ENCODE results near the gene CEP70. TPM values are rescaled to one million over a fixed set of nuclear protein-coding genes. Genes with fewer than 3 reads are reported as not detected.
"Not testable (repeated sequence)": the region's sequence is repeated elsewhere in the genome, so short reads cannot be mapped to it uniquely, and the experiment has no call there.

CEP70 gene
- total RNA-seq, 4 donors from 2014 or later, result 19.7 to 24.6 (median 21.5) TPM

DNA sequence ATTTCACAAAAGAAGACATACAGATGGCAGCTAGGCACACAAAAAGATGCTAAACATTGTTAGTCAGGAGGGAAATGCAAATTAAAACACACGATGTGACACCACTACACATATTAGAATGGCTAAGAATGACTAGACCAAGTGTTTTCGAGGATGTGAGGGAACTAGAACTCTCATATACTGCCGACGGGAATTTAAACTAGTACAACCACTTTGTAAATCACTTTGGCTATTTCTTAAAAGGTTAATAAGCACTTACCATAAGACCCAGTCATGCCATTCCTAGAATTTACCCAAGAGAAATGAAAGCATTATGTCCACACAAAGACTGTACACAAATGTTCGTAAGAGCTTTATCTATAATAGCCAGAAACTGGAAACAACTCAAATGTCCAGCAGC, 5.6 kb downstream of the CEP70 start:
- Histone ChIP-seq H3K36me3 (peaks cover 0 to 20% (median 0%) of the 10 kb centered on the region in 3 donors), H3K27ac (no peak overlapping the region)
- 88% methylated on average over 5 of the region's 5 CpGs for WGBS, 2 donors

DNA sequence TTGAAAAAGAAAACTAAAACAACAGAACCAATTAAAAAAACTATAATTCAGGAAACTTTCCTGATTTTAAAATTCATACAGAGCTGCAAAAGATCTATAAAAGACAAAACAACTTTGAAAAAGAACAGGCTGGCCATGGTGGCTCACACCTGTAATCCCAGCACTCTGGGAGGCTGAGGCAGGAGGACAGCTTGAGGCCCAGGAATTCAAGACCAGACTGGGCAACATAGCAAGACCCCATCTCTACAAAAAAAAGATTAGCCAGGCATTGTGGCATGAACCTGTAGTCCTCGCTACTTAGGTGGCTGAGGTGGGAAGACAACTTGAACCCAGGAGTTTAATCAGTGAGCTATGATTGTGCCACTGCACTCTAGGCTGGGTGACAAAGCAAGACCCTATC, 6.7 kb downstream of the CEP70 start:
- H3K4me1 ChIP-seq, result peaks cover 0 to 2% (median 0%) of the 10 kb centered on the region in 4 donors
- no peak for DNase-seq (ENCODE audit: low spot score in 2 of 2)
- no peaks in the 10 kb centered on the region for H3K27me3 ChIP-seq
- H3K27ac ChIP-seq, result no peak overlapping the region
- WGBS, 2 donors, result 96 to 100% methylated on average over 1 of the region's 1 CpG
- H3K36me3 ChIP-seq, result peaks cover 0 to 20% (median 0%) of the 10 kb centered on the region in 3 donors
- no peak for TF ChIP-seq EP300 (IDR thresholded peaks at IDR 0.05)
- TF ChIP-seq, protein P1, sequence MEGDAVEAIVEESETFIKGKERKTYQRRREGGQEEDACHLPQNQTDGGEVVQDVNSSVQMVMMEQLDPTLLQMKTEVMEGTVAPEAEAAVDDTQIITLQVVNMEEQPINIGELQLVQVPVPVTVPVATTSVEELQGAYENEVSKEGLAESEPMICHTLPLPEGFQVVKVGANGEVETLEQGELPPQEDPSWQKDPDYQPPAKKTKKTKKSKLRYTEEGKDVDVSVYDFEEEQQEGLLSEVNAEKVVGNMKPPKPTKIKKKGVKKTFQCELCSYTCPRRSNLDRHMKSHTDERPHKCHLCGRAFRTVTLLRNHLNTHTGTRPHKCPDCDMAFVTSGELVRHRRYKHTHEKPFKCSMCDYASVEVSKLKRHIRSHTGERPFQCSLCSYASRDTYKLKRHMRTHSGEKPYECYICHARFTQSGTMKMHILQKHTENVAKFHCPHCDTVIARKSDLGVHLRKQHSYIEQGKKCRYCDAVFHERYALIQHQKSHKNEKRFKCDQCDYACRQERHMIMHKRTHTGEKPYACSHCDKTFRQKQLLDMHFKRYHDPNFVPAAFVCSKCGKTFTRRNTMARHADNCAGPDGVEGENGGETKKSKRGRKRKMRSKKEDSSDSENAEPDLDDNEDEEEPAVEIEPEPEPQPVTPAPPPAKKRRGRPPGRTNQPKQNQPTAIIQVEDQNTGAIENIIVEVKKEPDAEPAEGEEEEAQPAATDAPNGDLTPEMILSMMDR (IDR thresholded peaks at IDR 0.05), result no peak
- TF ChIP-seq POLR2A (IDR thresholded peaks at IDR 0.05), result no peak
- H3K9me3 ChIP-seq, result no peaks in the 10 kb centered on the region
- H3K4me3 ChIP-seq, result no peak overlapping the region

More for the DNA sequence above, 5.6 kb downstream of the CEP70 start:
- Histone ChIP-seq H3K4me1 (peaks cover 0 to 12% (median 7%) of the 10 kb centered on the region in 4 donors), H3K27me3 (no peaks in the 10 kb centered on the region), H3K4me3 (no peak overlapping the region), H3K9me3 (no peaks in the 10 kb centered on the region)
- no peak for DNase-seq (ENCODE audit: low spot score in 2 of 2)
- TF ChIP-seq EP300 (IDR thresholded peaks at IDR 0.05) (no peak), POLR2A (IDR thresholded peaks at IDR 0.05) (no peak)
- TF ChIP-seq, protein P1 (IDR thresholded peaks at IDR 0.05), result no peak

DNA sequence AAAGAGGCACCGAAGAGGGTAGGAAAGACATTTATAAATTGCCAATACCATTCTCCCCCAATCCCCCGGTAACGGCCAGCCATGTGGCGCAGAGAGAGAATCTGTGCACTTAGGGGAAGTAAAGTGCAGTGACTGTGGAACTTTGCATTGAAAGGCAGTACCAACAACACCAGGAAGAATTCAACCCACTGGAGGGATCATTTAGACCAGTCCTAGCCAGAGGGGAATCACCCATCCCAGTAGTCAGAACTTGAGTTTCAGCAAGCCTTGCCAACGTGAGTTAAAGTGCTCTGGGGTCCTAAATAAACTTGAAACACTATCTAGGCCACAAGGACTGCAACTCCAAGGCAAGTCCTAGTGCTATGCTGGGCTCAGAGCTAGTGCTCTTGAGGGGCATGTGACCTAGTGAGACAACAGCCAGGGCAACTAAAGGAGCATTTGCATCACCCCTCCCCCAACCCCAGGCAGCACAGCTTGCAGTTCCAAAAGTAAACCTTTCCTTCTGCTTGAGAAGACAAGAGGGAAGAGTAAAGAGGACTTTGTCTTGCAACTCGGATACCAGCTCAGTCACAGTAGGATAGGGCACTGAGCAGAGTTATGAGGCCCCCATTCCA, 15.0 kb downstream of the CEP70 start:
- WGBS, 2 donors, result 87% methylated on average over 6 of the region's 6 CpGs
- Histone ChIP-seq H3K36me3 (peaks cover 0 to 8% (median 6%) of the 10 kb centered on the region in 3 donors), H3K9me3 (peaks cover 0 to 21% (median 0%) of the 10 kb centered on the region in 4 donors), H3K27ac (no peak overlapping the region), H3K4me1 (no peaks in the 10 kb centered on the region), H3K27me3 (no peaks in the 10 kb centered on the region), H3K4me3 (no peak overlapping the region)
- DNase-seq (ENCODE audit: low spot score in 2 of 2), result no peak
- TF ChIP-seq POLR2A (IDR thresholded peaks at IDR 0.05), result no peak
- TF ChIP-seq EP300 (IDR thresholded peaks at IDR 0.05), result no peak
- TF ChIP-seq, protein P1 (IDR thresholded peaks at IDR 0.05), result no peak

DNA sequence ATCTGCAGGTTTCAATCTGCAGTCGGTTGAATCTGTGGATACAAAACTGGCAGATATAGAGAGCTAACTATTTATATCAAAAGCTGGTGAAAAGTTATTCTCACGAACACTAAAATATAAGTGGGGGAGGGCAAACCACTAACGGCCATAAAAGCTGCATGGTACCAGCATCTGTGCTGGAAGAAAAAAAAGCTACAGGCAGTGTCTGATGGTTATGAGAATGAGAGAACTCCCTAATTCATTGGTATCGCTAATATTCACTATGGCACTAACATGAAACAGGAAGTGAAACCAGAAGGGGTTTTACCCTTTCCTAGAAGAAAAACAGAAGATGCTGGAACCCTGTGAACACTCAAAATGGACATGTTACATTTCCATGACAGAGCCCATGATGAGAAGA, 15.9 kb downstream of the CEP70 start:
- H3K27me3 ChIP-seq, result no peaks in the 10 kb centered on the region
- no peak for DNase-seq (ENCODE audit: low spot score in 2 of 2)
- H3K9me3 ChIP-seq, result peaks cover 0 to 30% (median 2%) of the 10 kb centered on the region in 4 donors
- 77 to 79% methylated on average over 4 of the region's 4 CpGs for WGBS, 2 donors
- H3K4me3 ChIP-seq, result no peak overlapping the region
- no peaks in the 10 kb centered on the region for H3K4me1 ChIP-seq
- H3K36me3 ChIP-seq, result peaks cover 0 to 18% (median 6%) of the 10 kb centered on the region in 3 donors
- H3K27ac ChIP-seq, result no peak overlapping the region
- TF ChIP-seq EP300 (IDR thresholded peaks at IDR 0.05), result no peak
- TF ChIP-seq, protein P1 (IDR thresholded peaks at IDR 0.05), result no peak
- no peak for TF ChIP-seq POLR2A (IDR thresholded peaks at IDR 0.05)

DNA sequence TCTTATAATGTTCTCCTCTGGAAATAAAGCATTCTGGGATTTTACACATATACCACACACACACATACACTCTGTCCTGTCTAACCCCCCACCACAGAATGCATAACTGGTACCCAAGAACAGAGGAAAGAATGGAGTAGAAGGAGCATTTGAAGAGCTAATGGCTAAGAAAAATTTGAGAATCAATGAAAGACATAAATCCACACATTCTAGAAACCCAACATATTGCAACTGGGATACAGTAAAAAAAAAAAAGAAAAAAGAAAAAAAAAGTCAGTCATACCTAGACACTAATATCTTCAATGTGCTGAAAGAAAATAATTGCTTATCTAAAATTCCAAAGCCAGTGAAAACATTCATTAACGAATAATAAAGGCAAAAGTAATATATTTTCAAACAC, 20.9 kb downstream of the CEP70 start:
- H3K27me3 ChIP-seq, result no peaks in the 10 kb centered on the region
- no peaks in the 10 kb centered on the region for H3K4me1 ChIP-seq
- no peak for DNase-seq (ENCODE audit: low spot score in 2 of 2)
- TF ChIP-seq EP300 (IDR thresholded peaks at IDR 0.05) (no peak), POLR2A (IDR thresholded peaks at IDR 0.05) (no peak)
- TF ChIP-seq, protein P1 (IDR thresholded peaks at IDR 0.05), result no peak
- H3K4me3 ChIP-seq, result no peak overlapping the region
- H3K9me3 ChIP-seq, result peaks cover 0 to 38% (median 2%) of the 10 kb centered on the region in 4 donors
- peaks cover 0 to 50% (median 6%) of the 10 kb centered on the region in 3 donors for H3K36me3 ChIP-seq
- no peak overlapping the region for H3K27ac ChIP-seq
- 92 to 96% methylated on average over 1 of the region's 1 CpG for WGBS, 2 donors

DNA sequence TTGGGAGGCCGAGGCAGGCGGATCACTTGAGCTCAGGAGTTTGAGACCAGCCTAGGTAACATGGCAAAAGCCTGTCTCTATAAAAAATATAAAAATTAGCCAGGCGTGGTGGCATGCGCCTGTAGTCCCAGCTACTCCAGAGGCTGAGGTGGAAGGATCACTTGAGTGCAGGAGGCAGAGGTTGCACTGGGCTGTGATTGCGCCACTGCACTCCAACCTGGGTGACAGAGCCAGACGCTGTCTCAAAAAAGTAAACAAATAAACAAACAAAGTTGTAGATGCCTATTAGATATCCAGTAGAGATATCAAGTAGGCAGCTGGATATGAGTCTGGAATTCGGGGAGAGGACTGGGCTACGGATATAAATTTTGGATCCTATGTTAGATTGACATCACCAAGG, 24.4 kb downstream of the CEP70 start:
- H3K4me1 ChIP-seq; H3K4me3 ChIP-seq; DNase-seq (ENCODE audit: low spot score in 2 of 2); H3K27me3 ChIP-seq; H3K27ac ChIP-seq: not testable (repeated sequence)
- Histone ChIP-seq H3K9me3 (peaks cover 0 to 27% (median 5%) of the 10 kb centered on the region in 4 donors), H3K36me3 (peaks cover 0 to 74% (median 4%) of the 10 kb centered on the region in 3 donors)
- WGBS, 2 donors, result 93 to 95% methylated on average over 8 of the region's 8 CpGs
